Astrocyte (in vitro differentiated cells and primary cell): ENCODE data around the gene ABCA1.

Source experiments
- CTCF ChIP-seq: IDR thresholded peaks from 2 replicates; pipeline ENCODE4 v1.5.1; 2011; ENCODE audit warnings: low read depth, mild to moderate bottlenecking, inconsistent platforms, low read length, moderate library complexity; ENCODE audit not compliant: insufficient read depth
- EZH2 ChIP-seq: IDR thresholded peaks from 2 replicates; pipeline ENCODE4 v1.6.1; 2012; ENCODE audit warnings: mild to moderate bottlenecking, low read length, inconsistent platforms; ENCODE audit not compliant: insufficient read depth

- TF ChIP-seq CTCF (no peak), EZH2 (no peak)
These were observed 4.7 kb downstream of the ABCA1 start for GRCh38 chr9:104923289-104923688.
